ENCODE results near the gene NIPAL1.

DNA sequence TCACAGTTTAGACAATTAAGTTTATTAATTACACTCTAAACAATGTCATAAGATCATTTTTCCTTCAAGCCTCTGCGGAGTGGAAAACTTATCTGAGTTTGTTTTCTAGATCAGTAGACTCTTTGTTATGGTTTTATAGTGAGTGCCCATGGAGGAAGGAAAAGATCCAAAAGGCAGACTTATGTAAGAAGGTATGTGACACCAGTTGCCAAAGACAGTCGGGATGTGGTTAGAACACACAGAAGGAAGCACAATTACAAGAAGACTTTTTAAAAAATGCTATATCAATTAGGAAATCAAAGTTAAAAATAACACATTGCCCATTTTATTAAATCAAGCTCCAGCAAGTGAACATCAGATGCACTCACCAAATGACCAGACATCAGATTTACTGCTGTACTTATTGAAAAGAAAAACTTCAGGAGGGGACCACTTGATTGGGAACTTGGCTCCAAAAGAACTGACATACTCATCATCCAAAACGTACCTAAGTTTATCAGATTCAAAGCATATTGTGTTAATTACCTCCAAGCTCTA, 57.1 kb downstream of the NIPAL1 start:
- TF ChIP-seq CTCF (conservative IDR thresholded peaks at IDR 0.05 in 1 of 2, IDR thresholded peaks at IDR 0.05 in 1 of 2; ENCODE audit: extremely low read depth in 1 of 2, insufficient read depth in 1 of 2, low read depth in 1 of 2, low read length in 2 of 2) (no peak), EZH2 (IDR thresholded peaks at IDR 0.05; ENCODE audit: borderline replicate concordance, low read length) (no peak)

Data from mammary epithelial cell (primary cell).